HG03103 (cell line): ENCODE data around the gene NEURL1.
"Not testable (repeated sequence)": the region's sequence is repeated elsewhere in the genome, so short reads cannot be mapped to it uniquely, and the experiment has no call there.

Experiments used
- ATAC-seq: cut with Tn5 transposase; IDR thresholded peaks from one replicate; pipeline ENCODE4 v1.9.1; 2021; ENCODE audit warnings: low read depth; ENCODE audit not compliant: unreplicated experiment

Gene NEURL1

GRCh38 chr10:103493916-103494877, 692 bp downstream of the NEURL1 start:
- no peak for ATAC-seq

GRCh38 chr10:103495321-103495720, 1.8 kb downstream of the NEURL1 start:
- ATAC-seq, result no peak

- ATAC-seq, result no peak
Observed at GRCh38 chr10:103497161-103497915, 3.8 kb downstream of the NEURL1 start.

GRCh38 chr10:103498936-103499638, 5.6 kb downstream of the NEURL1 start:
- ATAC-seq, result no peak

GRCh38 chr10:103499881-103500280, 6.4 kb downstream of the NEURL1 start:
- ATAC-seq, result no peak

GRCh38 chr10:103500481-103500880, 7.0 kb downstream of the NEURL1 start:
- ATAC-seq, result no peak

GRCh38 chr10:103501186-103501585, 7.7 kb downstream of the NEURL1 start:
- no peak for ATAC-seq

GRCh38 chr10:103502849-103503660, 9.6 kb downstream of the NEURL1 start:
- ATAC-seq, result no peak

- ATAC-seq, result not testable (repeated sequence)
Observed at GRCh38 chr10:103503777-103504176, 10.3 kb downstream of the NEURL1 start.

GRCh38 chr10:103504181-103504783, 10.8 kb downstream of the NEURL1 start:
- no peak for ATAC-seq

- no peak for ATAC-seq
Observed at GRCh38 chr10:103506061-103506460, 12.6 kb downstream of the NEURL1 start.

GRCh38 chr10:103507235-103508191, 14.0 kb downstream of the NEURL1 start:
- no peak for ATAC-seq

GRCh38 chr10:103510046-103510685, 16.7 kb downstream of the NEURL1 start:
- no peak for ATAC-seq

GRCh38 chr10:103510791-103511752, 17.6 kb downstream of the NEURL1 start:
- no peak for ATAC-seq

GRCh38 chr10:103512166-103512565, 18.7 kb downstream of the NEURL1 start:
- ATAC-seq, result no peak

GRCh38 chr10:103512591-103513379, 19.3 kb downstream of the NEURL1 start:
- ATAC-seq, result no peak
